Activated naive CD4-positive, alpha-beta T cell treated with anti-CD3 and anti-CD28 coated beads for 36 hours (primary cell): ENCODE results near the gene CEBPE. TPM values are rescaled to one million over a fixed set of nuclear protein-coding genes. Genes with fewer than 3 reads are reported as not detected.

Source experiments
- CTCF ChIA-PET: fragments of 350-600 bp; sonication (Branson Sonifier 250); formaldehyde crosslinking; loops from one replicate; lab custom pipeline; 2021; ENCODE audit warnings: antibody characterized with exemption; lab: Charles Lee
- DNase-seq: peaks from one replicate; pipeline ENCODE4 v3.0.0-alpha.2; 2020
- H3K27ac Mint-ChIP-seq: one replicate; pipeline ENCODE4 v1.8.0; 2021; ENCODE audit warnings: mild to moderate bottlenecking, mixed read lengths
- H3K27me3 Mint-ChIP-seq: one replicate; pipeline ENCODE4 v1.8.0; 2021; ENCODE audit warnings: low read depth, mixed read lengths
- H3K36me3 Mint-ChIP-seq: one replicate; pipeline ENCODE4 v1.8.0; 2021; ENCODE audit warnings: low read depth, mixed read lengths
- H3K4me1 Mint-ChIP-seq: one replicate; pipeline ENCODE4 v1.8.0; 2021; ENCODE audit warnings: low read depth, mixed read lengths
- H3K4me3 Mint-ChIP-seq: one replicate; pipeline ENCODE4 v1.8.0; 2021; ENCODE audit warnings: mild to moderate bottlenecking, moderate library complexity, mixed read lengths
- H3K9me3 Mint-ChIP-seq: one replicate; pipeline ENCODE4 v1.8.0; 2021; ENCODE audit warnings: mixed read lengths
- intact Hi-C: fragments of 100-400 bp; cut with micrococcal nuclease; formaldehyde crosslinking; loops from one replicate; pipeline ENCODE4 v1.15.1; 2023
- total RNA-seq, 2 experiments: library from RNA; stranded (reverse); gene quantifications; one replicate each; pipeline ENCODE4 v1.2.3, GENCODE V29; 2021

CEBPE gene
- total RNA-seq, 2 experiments from 2014 or later = 0.37 to 0.43 TPM

DNA sequence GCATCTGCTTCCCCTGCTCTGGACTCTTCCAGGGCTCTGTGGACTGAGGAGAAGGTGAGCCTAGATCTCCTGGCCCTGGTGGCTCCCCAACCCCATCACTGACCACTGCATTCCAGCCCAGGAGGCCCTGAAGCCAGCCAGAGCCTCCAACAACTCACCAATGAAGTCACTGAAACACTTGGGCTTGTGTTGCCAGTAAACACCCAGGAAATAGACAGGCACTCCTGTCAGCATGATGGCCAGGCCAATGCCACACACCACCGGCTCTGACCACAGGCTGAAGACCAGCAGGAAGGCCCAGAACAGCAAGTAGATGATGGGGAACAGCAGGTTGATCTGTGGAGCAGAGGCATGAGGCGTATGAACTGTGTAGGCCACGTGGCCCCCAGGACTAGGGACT lies 8.8 kb upstream of the CEBPE start:
- no peaks in the 10 kb centered on the region for H3K9me3 Mint-ChIP-seq
- no peaks in the 10 kb centered on the region for H3K36me3 Mint-ChIP-seq
- H3K27ac Mint-ChIP-seq = no peak overlapping the region
- DNase-seq = no peak
- CTCF ChIA-PET = interaction anchor here (1.5 kb wide), 1 partner anchor 59 kb away, joined by 4 read pairs; no protein-coding TSS in a partner anchor
- intact Hi-C loops = loop anchor here (10.0 kb wide), 1 partner anchor 337 kb away; the partner anchor contains the start of gene NGDN
- peaks cover 1% of the 10 kb centered on the region for H3K4me1 Mint-ChIP-seq
- no peaks in the 10 kb centered on the region for H3K27me3 Mint-ChIP-seq
- no peak overlapping the region for H3K4me3 Mint-ChIP-seq

GRCh38 chr14:23126548-23127278 lies 7.7 kb upstream of the CEBPE start:
- H3K4me3 Mint-ChIP-seq = no peak overlapping the region
- no peak for DNase-seq
- H3K36me3 Mint-ChIP-seq = no peaks in the 10 kb centered on the region
- CTCF ChIA-PET = interaction anchor here (0.6 to 1.5 kb wide), 3 partner anchors 60 to 300 kb away, joined by 3 to 6 read pairs (median 4); no protein-coding TSS in a partner anchor
- no peaks in the 10 kb centered on the region for H3K9me3 Mint-ChIP-seq
- H3K27me3 Mint-ChIP-seq = no peaks in the 10 kb centered on the region
- H3K4me1 Mint-ChIP-seq = peaks cover 1% of the 10 kb centered on the region
- H3K27ac Mint-ChIP-seq = no peak overlapping the region
- intact Hi-C loops = loop anchor here (10.0 kb wide), 1 partner anchor 338 kb away; the partner anchor contains the start of gene NGDN

DNA sequence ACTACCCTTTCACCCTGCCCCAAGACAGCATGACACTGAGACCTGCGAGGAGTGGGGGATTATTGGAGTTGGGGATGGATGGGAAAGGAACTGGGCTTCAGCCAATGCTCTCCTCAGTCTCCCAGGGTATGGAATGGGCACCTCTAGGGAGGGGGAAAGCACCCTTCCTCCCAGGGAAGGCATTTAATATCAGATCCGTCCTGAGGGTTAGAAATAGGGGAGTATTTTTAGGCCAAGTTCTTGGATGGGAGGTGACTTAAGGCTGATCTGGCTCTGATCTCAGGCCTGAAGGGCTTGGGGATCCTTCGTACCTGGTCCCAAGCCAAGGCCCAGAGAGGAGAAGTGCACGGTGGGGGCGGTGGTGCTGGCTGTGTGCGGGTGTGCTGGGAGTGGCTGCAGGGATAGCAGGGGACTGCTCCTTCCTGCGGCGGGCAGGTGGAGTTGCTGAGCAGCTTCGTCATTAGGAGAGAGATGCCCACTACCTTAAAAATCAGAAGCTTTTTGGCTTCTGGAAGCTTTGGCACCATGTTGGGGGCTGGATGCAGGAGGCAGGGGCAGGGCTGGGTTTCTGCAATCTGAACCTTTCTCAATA lies 7.0 kb upstream of the CEBPE start:
- no peaks in the 10 kb centered on the region for H3K36me3 Mint-ChIP-seq
- no peak overlapping the region for H3K27ac Mint-ChIP-seq
- no peaks in the 10 kb centered on the region for H3K9me3 Mint-ChIP-seq
- intact Hi-C loops = loop anchor here (10.0 kb wide), 1 partner anchor 339 kb away; the partner anchor contains the start of gene NGDN
- CTCF ChIA-PET = interaction anchor here (0.6 to 9.6 kb wide), 3 partner anchors 60 to 299 kb away, joined by 3 to 298 read pairs (median 6); partner anchors contain the start of gene SLC7A8
- H3K4me1 Mint-ChIP-seq = peaks cover 7% of the 10 kb centered on the region
- H3K27me3 Mint-ChIP-seq = no peaks in the 10 kb centered on the region
- DNase-seq = no peak
- no peak overlapping the region for H3K4me3 Mint-ChIP-seq

DNA sequence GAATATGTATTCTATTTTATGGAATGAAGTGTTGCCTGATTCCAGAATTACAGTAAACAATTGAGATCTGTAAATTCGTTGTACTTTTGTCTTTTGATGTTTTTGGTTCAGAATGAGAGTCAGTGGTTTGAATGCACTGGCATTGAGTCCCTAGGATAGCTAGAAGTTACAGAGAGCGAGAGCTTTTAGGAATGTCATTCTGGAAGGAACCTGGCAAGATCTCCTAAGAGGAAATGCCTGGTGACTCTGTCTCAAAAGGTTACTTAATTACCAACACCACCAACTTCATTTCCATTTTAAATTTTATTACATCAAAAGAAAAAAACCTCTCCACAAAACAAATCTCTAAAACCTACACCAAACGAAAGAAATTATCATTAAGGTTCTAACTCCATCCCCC lies 6.0 kb upstream of the CEBPE start:
- no peak overlapping the region for H3K27ac Mint-ChIP-seq
- CTCF ChIA-PET = interaction anchor here (1.6 to 9.6 kb wide), 2 partner anchors 10 to 61 kb away, joined by 3 to 298 read pairs; partner anchors contain the start of gene SLC7A8
- H3K4me1 Mint-ChIP-seq = peaks cover 18% of the 10 kb centered on the region
- no peaks in the 10 kb centered on the region for H3K27me3 Mint-ChIP-seq
- DNase-seq = no peak
- intact Hi-C loops = loop anchor here (10.0 kb wide), 1 partner anchor 340 kb away; the partner anchor contains the start of gene NGDN
- no peaks in the 10 kb centered on the region for H3K36me3 Mint-ChIP-seq
- H3K9me3 Mint-ChIP-seq = no peaks in the 10 kb centered on the region
- no peak overlapping the region for H3K4me3 Mint-ChIP-seq

DNA sequence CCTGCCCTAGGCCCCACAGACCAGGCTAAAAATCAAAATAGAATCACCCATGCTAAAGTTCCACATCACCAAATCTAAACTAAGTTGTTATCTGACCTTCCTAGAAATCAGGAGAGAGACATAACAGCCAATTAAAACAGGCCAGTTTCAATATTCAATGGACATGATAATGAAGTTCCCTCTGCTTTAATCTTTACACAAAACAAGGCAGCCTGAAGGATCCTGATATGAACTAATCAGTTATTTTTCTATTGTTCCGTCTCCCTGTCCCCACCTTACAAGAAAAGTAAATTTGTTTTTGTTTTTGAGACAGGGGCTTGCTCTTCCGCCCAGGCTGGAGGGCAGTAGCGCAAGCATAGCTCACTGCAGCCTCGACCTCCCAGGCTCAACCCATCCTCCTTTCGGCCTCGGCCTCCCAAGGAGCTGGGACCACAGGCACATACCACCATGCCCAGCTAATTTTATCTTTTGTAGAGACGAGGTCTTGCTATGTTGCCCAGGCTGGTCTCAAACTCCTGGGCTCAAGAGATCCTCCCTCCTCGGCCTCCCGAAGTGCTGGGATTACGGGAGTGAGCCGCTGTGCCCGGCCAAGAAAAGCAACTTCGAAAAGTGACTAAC lies 5.4 kb upstream of the CEBPE start:
- Mint-ChIP-seq H3K36me3 (no peaks in the 10 kb centered on the region), H3K27me3 (no peaks in the 10 kb centered on the region), H3K27ac (no peak overlapping the region), H3K9me3 (no peaks in the 10 kb centered on the region), H3K4me1 (peaks cover 23% of the 10 kb centered on the region), H3K4me3 (no peak overlapping the region)
- CTCF ChIA-PET = interaction anchor here (1.1 to 9.6 kb wide), 4 partner anchors 9 to 62 kb away, joined by 3 to 298 read pairs (median 3); partner anchors contain the start of gene SLC7A8
- intact Hi-C loops = loop anchor here (5.0 to 10.0 kb wide), 2 partner anchors 113 to 340 kb away; partner anchors contain the start of genes NGDN and RNF212B
- DNase-seq = no peak

- intact Hi-C loops = loop anchor here (5.0 to 10.0 kb wide), 2 partner anchors 114 to 341 kb away; partner anchors contain the start of genes NGDN and RNF212B
These were observed 4.4 kb upstream of the CEBPE start for GRCh38 chr14:23123419-23123818.

DNA sequence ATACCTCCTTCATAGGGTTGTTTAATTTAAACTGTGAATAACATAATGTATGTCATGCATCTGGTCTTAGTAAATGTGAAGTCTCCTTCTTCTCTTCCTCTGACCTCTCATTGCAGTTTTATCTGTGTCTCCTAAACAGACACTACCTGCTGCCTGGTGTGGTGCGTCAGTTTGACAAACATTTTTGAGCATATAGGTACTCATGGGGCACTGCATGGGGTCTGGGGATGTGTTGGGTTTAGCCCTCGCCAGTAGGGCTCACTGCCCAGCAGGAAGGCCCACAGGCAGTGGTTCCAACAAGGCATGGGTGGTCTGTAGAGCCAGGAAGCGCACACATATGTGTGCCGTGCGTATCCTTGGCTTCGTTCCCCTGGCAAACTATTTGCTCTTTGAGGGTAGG lies 3.0 kb upstream of the CEBPE start:
- Mint-ChIP-seq H3K4me1 (peaks cover 41% of the 10 kb centered on the region), H3K36me3 (no peaks in the 10 kb centered on the region), H3K27ac (no peak overlapping the region), H3K27me3 (no peaks in the 10 kb centered on the region), H3K4me3 (no peak overlapping the region), H3K9me3 (no peaks in the 10 kb centered on the region)
- CTCF ChIA-PET = interaction anchor here (0.5 to 9.6 kb wide), 24 partner anchors 9 to 835 kb away, joined by 3 to 298 read pairs (median 8); partner anchors contain the start of genes ACIN1, C14orf119, PABPN1 and RNF212B
- intact Hi-C loops = loop anchor here (5.0 to 10.0 kb wide), 2 partner anchors 115 to 343 kb away; partner anchors contain the start of genes NGDN and RNF212B
- DNase-seq = no peak

More at GRCh38 chr14:23123419-23123818, 4.4 kb upstream of the CEBPE start:
- Mint-ChIP-seq H3K27me3 (no peaks in the 10 kb centered on the region), H3K9me3 (no peaks in the 10 kb centered on the region), H3K4me1 (peaks cover 32% of the 10 kb centered on the region), H3K27ac (no peak overlapping the region), H3K4me3 (no peak overlapping the region), H3K36me3 (no peaks in the 10 kb centered on the region)
- CTCF ChIA-PET = interaction anchor here (1.1 to 9.6 kb wide), 4 partner anchors 8 to 63 kb away, joined by 3 to 298 read pairs (median 3); partner anchors contain the start of gene SLC7A8
- no peak for DNase-seq

GRCh38 chr14:23121361-23121771 lies 2.3 kb upstream of the CEBPE start:
- DNase-seq = no peak
- intact Hi-C loops = loop anchor here (5.0 to 10.0 kb wide), 2 partner anchors 116 to 343 kb away; partner anchors contain the start of genes NGDN and RNF212B
- H3K36me3 Mint-ChIP-seq = no peaks in the 10 kb centered on the region
- H3K27me3 Mint-ChIP-seq = no peaks in the 10 kb centered on the region
- no peaks in the 10 kb centered on the region for H3K9me3 Mint-ChIP-seq
- CTCF ChIA-PET = interaction anchor here (0.6 to 9.6 kb wide), 43 partner anchors 9 to 593 kb away, joined by 3 to 298 read pairs (median 5); partner anchors contain the start of genes ACIN1, C14orf119, CDH24 and PABPN1
- no peak overlapping the region for H3K27ac Mint-ChIP-seq
- peaks cover 41% of the 10 kb centered on the region for H3K4me1 Mint-ChIP-seq
- H3K4me3 Mint-ChIP-seq = no peak overlapping the region

DNA sequence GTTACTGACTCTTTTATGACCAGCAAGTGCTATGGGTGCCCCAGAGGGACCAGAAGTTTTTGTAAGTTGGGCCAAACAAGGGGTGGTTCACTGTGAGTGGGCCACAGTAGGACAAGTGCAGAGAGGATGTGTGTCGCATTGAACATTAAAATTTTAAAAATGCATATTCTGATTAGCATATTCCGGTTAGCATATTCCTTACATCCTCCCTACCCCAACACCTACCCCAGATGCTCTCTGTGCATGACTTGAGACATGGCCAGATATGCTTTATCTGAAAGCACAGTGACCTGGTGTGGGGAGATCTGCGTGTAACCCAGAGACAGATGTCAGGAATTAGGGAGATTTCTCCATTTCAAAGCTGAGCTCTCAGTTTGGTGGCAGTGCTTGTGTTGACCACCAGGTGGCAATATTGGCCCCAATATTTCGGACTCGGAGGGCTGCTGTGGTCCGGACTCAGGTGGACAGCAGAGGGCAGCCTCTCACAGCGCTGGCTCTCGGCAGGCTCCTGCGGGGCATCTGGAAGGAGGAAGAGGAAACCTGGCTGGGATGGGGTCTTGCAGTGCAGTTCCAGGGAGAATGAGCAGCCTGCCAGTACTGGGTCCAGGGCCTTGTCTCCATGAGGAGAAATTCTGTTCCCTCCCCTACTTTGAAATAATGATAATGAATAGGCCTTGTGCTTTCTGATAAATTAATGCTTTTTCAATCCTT lies 1.6 kb upstream of the CEBPE start:
- Mint-ChIP-seq H3K4me3 (no peak overlapping the region), H3K27ac (peak overlapping the region; percentile 87), H3K9me3 (no peaks in the 10 kb centered on the region), H3K27me3 (no peaks in the 10 kb centered on the region), H3K36me3 (no peaks in the 10 kb centered on the region), H3K4me1 (peaks cover 41% of the 10 kb centered on the region)
- DNase-seq = peak; percentile 94
- intact Hi-C loops = loop anchor here (1.0 to 10.0 kb wide), 10 partner anchors 25 to 419 kb away; partner anchors contain the start of genes ACIN1, C14orf119, NGDN and PABPN1
- CTCF ChIA-PET = interaction anchor here (0.5 to 9.6 kb wide), 63 partner anchors 10 to 470 kb away, joined by 3 to 298 read pairs (median 5); partner anchors contain the start of genes ACIN1, C14orf119, CDH24 and CMTM5

GRCh38 chr14:23119363-23120327 lies 590 bp upstream of the CEBPE start:
- CTCF ChIA-PET = interaction anchor here (0.6 to 9.6 kb wide), 25 partner anchors 9 to 1019 kb away, joined by 3 to 298 read pairs (median 6); partner anchors contain the start of genes ACIN1, C14orf119, CDH24 and CMTM5
- Mint-ChIP-seq H3K27ac (peak overlapping the region; percentile 87), H3K27me3 (no peaks in the 10 kb centered on the region), H3K9me3 (no peaks in the 10 kb centered on the region), H3K4me1 (peaks cover 41% of the 10 kb centered on the region), H3K36me3 (no peaks in the 10 kb centered on the region), H3K4me3 (peak overlapping the region; percentile 35)
- DNase-seq = peak; percentile 43
- intact Hi-C loops = loop anchor here (1.0 to 10.0 kb wide), 10 partner anchors 24 to 420 kb away; partner anchors contain the start of genes ACIN1, C14orf119, NGDN and PABPN1
